ENCODE measurements around the gene KLRF2.

The KLRF2 gene

DNA sequence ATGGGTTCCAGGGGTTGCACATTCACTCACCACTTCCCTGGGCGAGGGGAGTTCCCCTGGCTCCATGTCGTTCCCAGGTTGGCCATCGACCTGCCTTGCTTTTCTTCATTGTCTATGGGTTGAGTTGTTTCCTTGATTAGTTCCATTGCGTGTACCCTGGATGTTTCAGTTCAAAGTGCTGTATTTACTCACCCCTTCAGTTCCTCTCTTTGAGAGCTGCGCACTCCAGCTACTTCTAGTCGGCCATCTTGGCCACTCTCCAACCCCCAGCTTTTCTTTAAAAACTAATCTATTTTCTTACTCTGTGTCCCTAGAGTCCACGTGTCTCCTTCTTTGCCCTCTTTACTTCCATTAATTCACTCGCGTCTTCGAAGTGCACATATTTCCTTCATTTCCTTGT, 39.2 kb downstream of the KLRF2 start:
- POLR2A ChIA-PET = no interaction called here
- no peaks in the 10 kb centered on the region for H3K4me1 ChIP-seq (ENCODE audit: control insufficient read depth, insufficient read depth, low read length)
- no peaks in the 10 kb centered on the region for H3K36me3 ChIP-seq (ENCODE audit: control insufficient read depth in 2 of 2, insufficient read depth in 1 of 2, low read length in 2 of 2)
- no peak overlapping the region for H3K27ac ChIP-seq (ENCODE audit: extremely low read depth, low read depth, low read length)
- CTCF ChIA-PET = no interaction called here
- TF ChIP-seq, protein P1, sequence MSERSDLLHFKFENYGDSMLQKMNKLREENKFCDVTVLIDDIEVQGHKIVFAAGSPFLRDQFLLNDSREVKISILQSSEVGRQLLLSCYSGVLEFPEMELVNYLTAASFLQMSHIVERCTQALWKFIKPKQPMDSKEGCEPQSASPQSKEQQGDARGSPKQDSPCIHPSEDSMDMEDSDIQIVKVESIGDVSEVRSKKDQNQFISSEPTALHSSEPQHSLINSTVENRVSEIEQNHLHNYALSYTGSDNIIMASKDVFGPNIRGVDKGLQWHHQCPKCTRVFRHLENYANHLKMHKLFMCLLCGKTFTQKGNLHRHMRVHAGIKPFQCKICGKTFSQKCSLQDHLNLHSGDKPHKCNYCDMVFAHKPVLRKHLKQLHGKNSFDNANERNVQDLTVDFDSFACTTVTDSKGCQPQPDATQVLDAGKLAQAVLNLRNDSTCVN (tag by site-specific recombination; optimal IDR thresholded peaks at IDR 0.05) = no peak
- TF ChIP-seq ZNF202 (tag by site-specific recombination; IDR thresholded peaks at IDR 0.05; ENCODE audit: borderline replicate concordance) (no peak), ZNF701 (tag by site-specific recombination; IDR thresholded peaks at IDR 0.05) (no peak), ZNF837 (tag by site-specific recombination; IDR thresholded peaks at IDR 0.05) (no peak), ZNF626 (tag by site-specific recombination; IDR thresholded peaks at IDR 0.05) (no peak), ZBTB20 (tag by site-specific recombination; IDR thresholded peaks at IDR 0.05) (no peak), HOXC10 (CRISPR knock-in tag; IDR thresholded peaks at IDR 0.05) (no peak), ZNF768 (tag by site-specific recombination; IDR thresholded peaks at IDR 0.05) (no peak), ZNF341 (tag by site-specific recombination; IDR thresholded peaks at IDR 0.05; ENCODE audit: low read depth) (no peak)
- TF ChIP-seq, protein P2, sequence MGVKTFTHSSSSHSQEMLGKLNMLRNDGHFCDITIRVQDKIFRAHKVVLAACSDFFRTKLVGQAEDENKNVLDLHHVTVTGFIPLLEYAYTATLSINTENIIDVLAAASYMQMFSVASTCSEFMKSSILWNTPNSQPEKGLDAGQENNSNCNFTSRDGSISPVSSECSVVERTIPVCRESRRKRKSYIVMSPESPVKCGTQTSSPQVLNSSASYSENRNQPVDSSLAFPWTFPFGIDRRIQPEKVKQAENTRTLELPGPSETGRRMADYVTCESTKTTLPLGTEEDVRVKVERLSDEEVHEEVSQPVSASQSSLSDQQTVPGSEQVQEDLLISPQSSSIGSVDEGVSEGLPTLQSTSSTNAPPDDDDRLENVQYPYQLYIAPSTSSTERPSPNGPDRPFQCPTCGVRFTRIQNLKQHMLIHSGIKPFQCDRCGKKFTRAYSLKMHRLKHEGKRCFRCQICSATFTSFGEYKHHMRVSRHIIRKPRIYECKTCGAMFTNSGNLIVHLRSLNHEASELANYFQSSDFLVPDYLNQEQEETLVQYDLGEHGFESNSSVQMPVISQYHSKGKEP (tag by site-specific recombination; IDR thresholded peaks at IDR 0.05) = no peak
- H3K9me3 ChIP-seq (ENCODE audit: control insufficient read depth, insufficient read depth, low read depth, low read length) = no peaks in the 10 kb centered on the region
- no peak overlapping the region for H3K4me3 ChIP-seq (ENCODE audit: low read depth, low read length)

DNA sequence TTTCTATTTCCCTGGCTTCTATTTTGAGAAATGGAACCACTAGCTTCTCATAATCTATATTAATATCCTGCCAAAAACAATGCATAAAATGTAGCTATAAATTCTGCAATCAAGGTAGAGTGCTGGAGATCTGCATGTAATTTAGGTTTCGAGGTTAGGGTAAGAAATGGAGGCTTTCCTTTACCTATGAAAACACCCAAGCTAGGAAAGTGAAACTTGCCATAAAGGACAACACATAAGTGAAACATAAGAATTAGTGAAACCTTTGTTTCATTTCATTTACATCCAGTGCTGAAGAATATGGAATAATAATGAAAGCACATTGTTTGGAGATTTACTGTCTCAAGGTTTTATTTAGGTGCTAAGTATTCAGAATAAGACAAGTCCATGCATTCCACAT, 41.1 kb downstream of the KLRF2 start:
- H3K27ac ChIP-seq (ENCODE audit: extremely low read depth, low read depth, low read length) = no peak overlapping the region
- H3K36me3 ChIP-seq (ENCODE audit: control insufficient read depth in 2 of 2, insufficient read depth in 1 of 2, low read length in 2 of 2) = no peaks in the 10 kb centered on the region
- no peaks in the 10 kb centered on the region for H3K4me1 ChIP-seq (ENCODE audit: control insufficient read depth, insufficient read depth, low read length)
- ChIA-PET CTCF (interaction anchor here (0.7 to 0.9 kb wide), 3 partner anchors 22 to 1109 kb away, joined by 3 to 4 read pairs (median 3); partner anchors contain the start of gene TAS2R31), POLR2A (no interaction called here)
- no peak for TF ChIP-seq ZNF121 (tag by site-specific recombination; IDR thresholded peaks at IDR 0.05)
- no peak for TF ChIP-seq ZFP3 (tag by site-specific recombination; IDR thresholded peaks at IDR 0.05; ENCODE audit: low read depth)
- no peak for TF ChIP-seq ZNF658 (tag by site-specific recombination; IDR thresholded peaks at IDR 0.05)
- TF ChIP-seq ZSCAN23 (tag by site-specific recombination; IDR thresholded peaks at IDR 0.05) = no peak
- TF ChIP-seq ZNF561 (tag by site-specific recombination; IDR thresholded peaks at IDR 0.05; ENCODE audit: borderline replicate concordance) = no peak
- TF ChIP-seq ZNF37A (tag by site-specific recombination; IDR thresholded peaks at IDR 0.05) = no peak
- TF ChIP-seq ZNF670 (tag by site-specific recombination; IDR thresholded peaks at IDR 0.05; ENCODE audit: low read depth) = no peak
- no peak for TF ChIP-seq ZNF830 (tag by site-specific recombination; IDR thresholded peaks at IDR 0.05; ENCODE audit: low read depth)
- no peak for TF ChIP-seq ZNF510 (tag by site-specific recombination; IDR thresholded peaks at IDR 0.05; ENCODE audit: insufficient replicate concordance)
- no peak for TF ChIP-seq HOXA7 (CRISPR knock-in tag; IDR thresholded peaks at IDR 0.05; ENCODE audit: borderline replicate concordance)
- TF ChIP-seq ZBTB20 (tag by site-specific recombination; IDR thresholded peaks at IDR 0.05) = no peak
- no peak for TF ChIP-seq KLF10 (tag by site-specific recombination; IDR thresholded peaks at IDR 0.05)
- no peak for TF ChIP-seq ZNF132 (tag by site-specific recombination; IDR thresholded peaks at IDR 0.05; ENCODE audit: borderline replicate concordance)
- no peak for TF ChIP-seq ZNF571 (tag by site-specific recombination; IDR thresholded peaks at IDR 0.05)
- TF ChIP-seq ZNF560 (tag by site-specific recombination; IDR thresholded peaks at IDR 0.05; ENCODE audit: borderline replicate concordance) = no peak
- no peak for TF ChIP-seq TRIM28 (IDR thresholded peaks at IDR 0.05; ENCODE audit: borderline replicate concordance, low read length)
- TF ChIP-seq ZNF660 (tag by site-specific recombination; IDR thresholded peaks at IDR 0.05) = no peak
- TF ChIP-seq, protein P3, sequence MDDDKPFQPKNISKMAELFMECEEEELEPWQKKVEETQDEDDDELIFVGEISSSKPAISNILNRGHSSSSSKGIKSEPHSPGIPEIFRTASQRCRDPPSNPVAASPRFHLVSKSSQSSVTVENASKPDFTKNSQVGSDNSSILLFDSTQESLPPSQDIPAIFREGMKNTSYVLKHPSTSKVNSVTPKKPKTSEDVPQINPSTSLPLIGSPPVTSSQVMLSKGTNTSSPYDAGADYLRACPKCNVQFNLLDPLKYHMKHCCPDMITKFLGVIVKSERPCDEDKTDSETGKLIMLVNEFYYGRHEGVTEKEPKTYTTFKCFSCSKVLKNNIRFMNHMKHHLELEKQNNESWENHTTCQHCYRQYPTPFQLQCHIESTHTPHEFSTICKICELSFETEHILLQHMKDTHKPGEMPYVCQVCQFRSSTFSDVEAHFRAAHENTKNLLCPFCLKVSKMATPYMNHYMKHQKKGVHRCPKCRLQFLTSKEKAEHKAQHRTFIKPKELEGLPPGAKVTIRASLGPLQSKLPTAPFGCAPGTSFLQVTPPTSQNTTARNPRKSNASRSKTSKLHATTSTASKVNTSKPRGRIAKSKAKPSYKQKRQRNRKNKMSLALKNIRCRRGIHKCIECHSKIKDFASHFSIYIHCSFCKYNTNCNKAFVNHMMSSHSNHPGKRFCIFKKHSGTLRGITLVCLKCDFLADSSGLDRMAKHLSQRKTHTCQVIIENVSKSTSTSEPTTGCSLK (tag by site-specific recombination; IDR thresholded peaks at IDR 0.05) = no peak
- no peak for TF ChIP-seq KLF7 (tag by site-specific recombination; IDR thresholded peaks at IDR 0.05; ENCODE audit: borderline replicate concordance)
- H3K9me3 ChIP-seq (ENCODE audit: control insufficient read depth, insufficient read depth, low read depth, low read length) = no peaks in the 10 kb centered on the region
- H3K4me3 ChIP-seq (ENCODE audit: low read depth, low read length) = no peak overlapping the region

Measured in HEK293 (cell line).